HG03103 (cell line): ENCODE measurements around the gene PDGFB.

ENCODE experiments used
- ATAC-seq: cut with Tn5 transposase; IDR thresholded peaks from one replicate; pipeline ENCODE4 v1.9.1; 2021; ENCODE audit warnings: low read depth; ENCODE audit not compliant: unreplicated experiment

The PDGFB gene

DNA sequence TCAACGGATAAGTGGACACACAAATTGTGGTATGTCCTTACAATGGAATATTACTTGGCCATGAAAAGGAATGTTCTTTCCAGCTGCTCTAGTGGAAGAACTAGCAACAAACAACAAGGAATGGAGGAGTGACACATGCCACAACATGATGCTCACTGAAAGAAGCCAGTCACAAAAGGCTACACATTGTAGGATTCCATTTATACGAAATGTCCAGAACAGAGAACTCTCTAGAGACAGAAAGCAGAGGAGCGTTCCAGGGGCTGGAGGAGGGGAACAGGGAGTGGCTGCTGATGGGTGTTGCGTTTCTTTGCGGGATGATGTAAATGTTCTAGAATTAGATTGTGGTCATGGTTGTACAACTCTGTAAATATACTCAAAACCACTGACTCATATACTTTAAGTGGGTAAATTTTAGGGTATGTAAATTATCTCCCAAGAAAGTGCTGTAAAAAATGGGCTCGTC, 32.4 kb upstream of the PDGFB start:
- ATAC-seq, result no peak

DNA sequence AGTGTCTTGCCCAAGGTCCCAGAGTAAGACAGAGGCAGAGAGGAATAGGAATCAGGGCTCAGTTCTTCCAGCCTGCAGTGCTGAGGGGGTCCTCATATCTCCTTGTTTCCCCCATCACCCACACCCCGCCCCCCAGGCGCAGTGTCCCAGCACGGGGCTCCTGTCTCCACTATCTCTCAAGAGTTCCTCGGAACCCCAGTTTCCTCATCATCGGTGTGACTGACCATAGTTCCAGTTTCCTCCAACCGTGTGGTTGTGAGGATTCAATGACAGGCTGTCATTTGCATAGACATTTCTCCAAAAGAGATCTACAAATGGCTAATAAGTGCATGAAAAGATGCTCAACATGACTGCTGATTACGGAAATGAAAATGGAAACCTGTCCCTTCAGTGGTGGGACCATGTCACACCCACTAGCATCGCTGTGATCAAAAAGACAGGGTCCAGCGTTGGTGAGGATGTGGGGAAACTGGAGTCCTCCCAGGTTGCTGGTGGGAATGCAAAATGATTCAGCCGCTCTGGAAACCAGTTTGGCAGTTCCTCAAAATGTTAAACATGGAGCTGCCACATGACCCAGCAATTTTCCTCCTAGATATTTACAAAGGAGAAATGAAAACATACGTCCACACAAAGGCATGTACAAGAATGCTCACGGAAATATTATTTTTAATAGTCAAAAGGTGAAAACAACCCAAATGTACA, 31.8 kb upstream of the PDGFB start:
- ATAC-seq, result no peak

DNA sequence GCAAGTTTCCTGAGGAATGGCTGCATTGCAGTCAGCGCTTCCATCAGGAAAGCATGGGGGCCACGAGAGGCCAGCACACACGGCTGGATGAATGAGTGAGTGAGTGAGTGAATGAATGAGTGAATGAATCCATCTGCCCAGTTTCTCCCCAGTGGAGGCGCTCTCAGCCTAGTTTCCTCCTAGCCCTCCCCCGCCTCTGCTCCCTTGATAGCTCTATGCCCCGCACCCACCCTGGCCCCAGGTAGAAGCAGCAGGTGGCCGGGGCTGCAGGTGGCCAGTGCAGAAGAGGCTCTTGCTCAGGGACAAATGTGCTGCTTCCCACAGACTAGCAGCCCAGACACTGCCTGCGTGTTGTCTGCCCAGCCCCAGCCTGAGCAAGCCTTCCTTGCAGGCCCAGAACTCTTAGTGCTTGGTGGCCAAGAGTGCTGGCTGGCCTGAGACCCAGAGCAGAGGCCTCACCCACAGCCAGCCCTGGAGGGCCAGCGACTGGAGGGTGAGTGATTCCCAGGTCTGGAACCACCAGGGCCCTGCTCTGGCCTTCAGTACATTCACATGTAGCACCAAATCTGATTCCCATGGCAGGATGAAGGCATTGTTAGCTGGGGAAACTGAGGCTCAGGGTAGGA, 31.1 kb upstream of the PDGFB start:
- ATAC-seq, result no peak

DNA sequence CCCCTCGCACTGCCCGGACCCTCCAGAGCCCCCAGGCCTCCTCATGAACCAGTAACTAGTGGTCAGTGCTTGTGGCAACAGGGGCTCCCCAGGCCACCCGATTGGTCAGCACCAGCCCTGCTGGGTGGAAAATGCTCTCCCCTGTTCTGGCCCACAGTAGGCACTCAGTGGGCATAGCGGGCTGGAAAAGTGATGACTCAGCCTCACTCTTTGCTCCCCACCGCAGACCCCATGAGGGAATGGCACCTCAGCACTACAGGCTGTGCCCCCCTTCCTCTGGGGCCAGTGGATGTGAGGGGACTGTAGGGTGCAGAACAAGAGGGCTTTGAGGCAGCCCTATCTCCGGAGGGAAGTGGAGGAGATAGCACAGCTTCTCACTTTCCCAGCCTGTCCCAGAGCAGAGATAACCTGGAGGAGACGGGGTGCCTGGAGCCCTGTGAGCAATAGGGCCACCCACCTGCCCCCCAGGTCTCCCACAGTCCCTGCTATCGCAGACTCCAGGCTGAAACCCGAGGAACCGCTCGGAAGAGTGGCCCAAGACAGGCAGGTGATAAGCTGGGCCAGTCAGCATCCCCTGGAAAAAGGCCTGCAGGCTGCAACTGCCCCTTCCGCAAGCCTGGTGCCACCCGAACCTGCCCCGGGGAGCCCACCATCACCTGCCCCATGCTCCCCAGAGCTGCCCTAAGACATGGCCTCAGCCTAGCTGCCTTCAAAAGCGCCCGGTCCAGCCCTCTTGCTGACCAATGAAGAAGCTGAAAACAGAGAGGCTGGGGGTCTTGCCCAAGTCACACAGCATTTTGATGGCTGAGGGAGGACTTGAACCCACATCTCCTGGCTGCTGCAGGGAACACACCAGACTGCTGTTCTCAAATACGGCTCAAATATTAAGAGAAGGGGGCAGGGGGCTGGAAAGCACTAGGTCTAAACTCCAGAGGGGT, 29.4 kb upstream of the PDGFB start:
- no peak for ATAC-seq

DNA sequence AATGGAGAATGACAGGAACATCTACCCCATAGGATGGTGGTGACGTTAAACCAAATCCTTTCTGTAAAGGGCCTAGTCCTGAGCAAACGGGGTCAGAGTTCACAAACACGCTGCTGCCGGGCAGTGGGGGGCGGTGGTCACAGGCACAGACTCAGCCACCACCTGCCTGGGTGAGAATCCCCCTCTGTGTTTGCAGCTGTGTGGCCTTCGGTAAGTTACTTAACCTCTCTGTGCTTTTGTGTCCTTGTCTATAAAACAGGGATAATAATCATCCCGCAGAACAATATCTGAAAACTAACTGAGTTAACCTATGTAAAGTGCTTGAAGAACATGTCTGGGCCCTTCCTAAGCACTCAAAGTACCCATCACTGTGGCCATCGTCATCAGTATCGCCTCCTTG, 26.0 kb upstream of the PDGFB start:
- ATAC-seq, result no peak

- no peak for ATAC-seq
These were observed 25.5 kb upstream of the PDGFB start for GRCh38 chr22:39270280-39270679.

DNA sequence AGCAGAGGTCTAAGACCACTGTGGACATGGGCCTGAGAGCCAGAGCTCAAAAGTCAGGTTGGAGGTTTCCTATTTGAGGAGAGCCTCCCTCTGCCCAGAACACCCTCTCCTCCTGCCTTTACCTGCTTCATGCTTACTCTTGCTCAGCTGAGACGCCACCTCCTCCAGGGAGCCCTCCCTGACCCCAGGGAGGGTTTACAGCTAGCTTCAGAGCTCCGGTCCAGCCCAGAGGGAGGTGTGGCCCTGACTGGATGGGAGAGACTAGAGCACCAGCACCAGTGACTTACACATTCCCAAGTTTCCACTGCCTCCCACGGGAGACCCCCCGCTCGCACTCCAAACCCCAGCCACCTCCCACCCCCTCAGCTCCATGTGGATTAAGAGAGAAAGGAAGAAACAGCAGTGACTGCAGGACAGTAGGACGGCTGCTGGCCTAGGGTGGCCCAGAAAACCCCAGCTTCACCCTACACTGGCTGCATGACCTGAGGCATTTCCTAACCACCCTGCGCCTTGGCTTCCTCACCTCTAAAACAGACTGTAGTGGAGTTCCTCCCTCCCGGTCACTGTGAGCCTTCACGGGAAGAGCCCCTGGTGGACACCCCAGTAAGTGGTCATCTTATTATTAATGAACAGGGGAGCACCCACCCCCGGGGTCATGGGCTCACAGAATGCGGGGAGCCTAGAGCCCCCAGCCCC, 24.5 kb upstream of the PDGFB start:
- ATAC-seq, result no peak

- ATAC-seq, result no peak
These were observed 23.9 kb upstream of the PDGFB start for GRCh38 chr22:39268645-39269044.

DNA sequence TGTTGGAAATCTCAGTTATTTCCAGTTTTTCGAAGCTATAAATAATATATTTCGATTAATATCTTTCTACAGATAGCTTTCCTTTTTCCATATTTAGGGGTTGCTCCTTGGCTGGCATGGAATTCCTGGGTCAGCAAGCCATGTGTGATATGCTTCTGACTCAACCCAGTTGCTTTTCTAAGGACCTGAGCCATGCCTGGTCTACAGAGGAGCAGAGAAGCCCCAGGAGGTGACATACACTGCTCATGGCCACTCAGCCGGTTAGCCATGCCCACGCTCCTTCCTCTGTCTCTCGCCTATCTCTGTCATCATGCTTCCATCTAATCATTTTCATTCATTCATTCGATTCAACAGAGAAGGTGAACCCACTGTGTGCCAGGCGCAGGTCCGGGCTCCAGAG, 23.2 kb upstream of the PDGFB start:
- ATAC-seq, result no peak

DNA sequence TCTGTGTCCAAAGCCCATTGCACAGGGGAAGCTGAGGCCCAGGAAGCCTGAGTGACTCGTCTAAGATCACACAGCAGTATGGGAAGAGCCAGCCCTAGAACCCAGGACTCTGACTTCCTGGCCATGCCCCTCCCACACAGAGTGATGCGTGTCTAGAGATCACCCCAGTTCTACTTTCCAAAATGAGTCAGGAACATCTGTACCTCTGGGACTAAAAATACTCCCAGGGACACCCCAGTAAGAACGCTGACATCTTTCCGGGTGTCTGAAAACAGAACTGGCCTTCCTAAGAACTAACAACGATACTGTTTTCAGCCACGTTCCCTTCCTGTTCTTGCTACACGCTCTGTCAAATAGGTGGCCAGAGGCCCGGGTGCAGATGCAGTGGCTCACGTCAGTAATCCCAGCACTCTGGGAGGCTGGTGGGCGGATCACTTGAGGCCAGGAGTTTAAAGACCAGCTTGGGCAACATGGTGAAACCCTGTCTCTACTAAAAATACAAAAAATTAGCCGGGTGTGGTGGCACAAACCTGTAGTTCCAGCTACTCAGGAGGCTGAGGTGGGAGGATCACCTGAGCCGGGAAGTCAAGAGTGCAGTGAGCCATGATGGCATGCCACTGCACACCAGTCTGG, 21.7 kb upstream of the PDGFB start:
- peak; percentile 65 for ATAC-seq

DNA sequence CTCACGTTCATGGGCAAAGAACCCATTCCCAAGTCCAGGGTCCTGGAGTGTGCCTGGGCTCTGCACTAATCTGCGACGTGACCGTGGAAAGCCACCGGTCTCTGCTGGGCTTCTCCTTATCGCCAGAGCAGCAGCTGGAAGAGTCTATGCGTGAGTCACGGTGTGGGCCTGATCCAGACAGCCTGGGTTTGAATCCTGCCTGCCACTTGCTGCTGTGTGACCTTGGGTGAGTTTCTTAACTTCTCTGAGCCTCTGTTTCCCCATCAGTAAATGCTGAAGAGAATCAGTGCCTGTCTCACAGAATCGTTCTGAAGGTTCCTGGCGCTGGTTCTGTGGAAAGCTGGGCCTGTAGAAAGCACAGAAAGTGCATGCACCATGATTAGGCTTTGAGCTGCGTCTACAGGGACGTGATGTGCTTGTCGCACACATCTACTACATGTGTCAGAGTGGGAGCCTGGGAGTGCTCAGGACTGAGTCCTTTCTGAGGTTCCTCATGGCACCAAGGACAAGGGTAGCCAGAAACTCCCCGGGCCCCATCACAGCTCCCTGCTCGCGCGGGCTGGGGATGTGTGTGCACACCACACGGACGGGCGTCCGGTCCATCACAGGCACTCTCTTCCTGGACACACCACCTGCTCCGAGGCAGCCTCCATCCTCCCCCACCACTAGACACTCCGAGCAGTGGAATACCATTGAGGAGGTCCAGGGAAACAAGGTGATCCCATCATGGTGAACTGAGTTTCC, 20.5 kb upstream of the PDGFB start:
- ATAC-seq, result no peak

GRCh38 chr22:39264349-39265038, 19.7 kb upstream of the PDGFB start:
- no peak for ATAC-seq

DNA sequence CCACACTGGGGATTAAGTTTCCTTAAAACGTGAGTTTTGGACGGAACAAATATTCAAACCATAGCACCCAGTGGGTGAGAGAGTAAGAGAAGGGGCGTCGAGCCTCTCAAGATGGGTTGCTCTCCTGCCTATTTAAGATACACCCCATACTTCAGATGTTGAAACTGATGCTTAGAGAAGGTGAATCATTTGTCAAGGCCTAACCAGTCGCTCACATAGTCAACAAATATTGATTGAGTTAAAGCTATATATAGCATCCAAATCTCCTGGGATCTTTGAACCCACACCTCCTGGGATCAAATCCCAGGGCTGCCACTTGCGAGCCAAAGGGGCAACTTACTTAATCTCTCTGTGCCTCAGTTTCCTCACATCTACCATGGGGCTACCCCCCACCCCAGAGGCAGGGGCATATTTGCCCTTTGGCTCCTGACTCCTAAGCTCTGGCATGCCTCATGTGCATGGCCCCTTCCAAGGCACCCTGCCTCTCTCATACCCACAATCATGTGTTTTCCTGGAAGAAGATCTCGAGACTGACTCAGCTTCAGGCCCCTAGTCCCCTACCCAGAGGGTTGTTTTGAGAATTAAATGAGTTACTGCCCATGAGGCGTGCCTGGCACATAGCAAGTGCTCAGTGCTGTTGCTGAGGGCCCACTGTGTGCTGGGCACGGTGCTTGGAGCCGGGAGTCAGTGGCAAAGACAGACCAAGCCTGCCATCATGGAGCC, 19.0 kb upstream of the PDGFB start:
- ATAC-seq, result no peak

DNA sequence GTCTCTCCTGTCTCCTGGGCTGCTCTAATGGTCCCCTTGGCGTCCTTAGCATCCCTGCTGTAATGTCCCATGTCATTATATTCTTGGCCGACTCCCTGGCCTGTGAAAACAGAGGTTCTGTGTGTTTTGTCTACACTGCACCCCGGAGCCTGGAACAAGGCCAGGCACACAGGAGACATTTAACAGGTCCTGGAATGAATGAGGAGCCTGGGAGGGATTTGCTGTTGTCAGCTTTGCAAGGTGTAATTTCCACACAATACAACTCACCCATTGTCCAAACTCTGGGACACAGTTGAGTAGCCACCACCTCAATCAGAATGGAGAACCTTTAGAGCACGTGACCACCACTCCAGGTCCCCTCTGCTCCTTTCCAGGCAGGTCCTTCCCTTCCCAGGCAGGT, 14.9 kb upstream of the PDGFB start:
- no peak for ATAC-seq

DNA sequence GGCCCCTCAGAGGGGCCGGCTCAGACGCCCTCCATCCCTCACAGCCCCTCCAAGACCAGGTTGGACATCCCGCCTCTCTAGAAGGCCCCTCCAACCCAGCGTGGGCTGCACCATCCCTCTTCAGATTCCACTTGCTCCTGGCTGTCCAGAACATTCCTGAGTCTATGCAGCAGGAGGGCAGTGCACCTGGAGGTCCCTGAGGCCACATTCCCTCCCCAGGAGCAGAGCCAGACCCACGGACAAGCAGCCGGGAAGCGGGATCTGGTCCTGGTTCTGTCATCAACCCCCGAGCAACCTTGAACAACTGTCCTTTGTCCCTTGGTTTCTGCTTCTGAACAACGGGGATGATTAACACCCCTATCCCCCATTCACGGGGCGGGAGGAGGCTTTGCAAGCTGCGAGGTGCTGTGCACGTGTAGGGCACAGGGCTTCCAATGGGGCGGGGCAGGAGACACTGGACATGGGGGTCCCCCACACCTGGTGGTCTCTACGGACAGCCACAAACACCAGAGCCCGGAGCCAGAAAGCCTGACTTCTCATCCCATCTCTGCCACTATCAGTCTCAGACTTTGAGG, 13.2 kb upstream of the PDGFB start:
- no peak for ATAC-seq

GRCh38 chr22:39256979-39257378, 12.2 kb upstream of the PDGFB start:
- no peak for ATAC-seq

DNA sequence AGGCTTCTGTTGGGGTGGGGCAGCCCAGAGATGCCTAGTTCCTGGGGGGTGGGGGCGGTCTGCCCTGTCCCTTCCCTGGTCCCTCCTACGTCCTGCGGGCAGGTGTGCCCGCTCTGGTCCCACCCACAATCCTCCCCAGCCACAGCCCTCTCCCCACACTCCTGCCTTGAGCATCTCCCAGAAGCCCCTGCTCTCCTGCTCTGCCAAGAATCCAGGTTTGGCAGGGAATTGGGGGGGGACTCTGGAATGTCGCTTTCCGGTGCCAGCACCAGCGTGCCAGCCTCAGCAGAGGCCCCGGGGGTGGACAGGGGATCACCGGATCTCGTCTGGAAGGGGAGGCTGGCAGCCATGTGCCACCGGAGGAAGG, 11.4 kb upstream of the PDGFB start:
- ATAC-seq, result no peak
